Kidney (tissue), 14 donors: ENCODE results near the gene MTF2. TPM values are rescaled to one million over a fixed set of nuclear protein-coding genes. Genes with fewer than 3 reads are reported as not detected.

ENCODE experiments used
- DNase-seq, 5 donors: peaks; one replicate each; pipeline ENCODE4 v3.0.0-alpha.2; 2013 to 2020
- FAIRE-seq: peaks from 2 replicates; lab custom pipeline; 2012; peaks lifted over from hg19 to GRCh38; lab: Jason Lieb, UNC
- H3K27ac ChIP-seq, 2 donors: one replicate each; pipeline ENCODE4 v1.7.0; 2013; ENCODE audit warnings: low read depth in 2 of 2, low read length in 2 of 2, inconsistent platforms in 1 of 2
- H3K27me3 ChIP-seq: one replicate; pipeline ENCODE4 v1.7.1; 2013; ENCODE audit warnings: low read length, inconsistent platforms; ENCODE audit not compliant: control insufficient read depth, insufficient read depth
- H3K36me3 ChIP-seq, 3 donors: one replicate each; pipeline versions ENCODE4 v1.7.0 to v1.7.1; 2013; ENCODE audit warnings: low read length in 3 of 3, control low read depth in 1 of 3, inconsistent platforms in 1 of 3; ENCODE audit not compliant: insufficient read depth in 3 of 3, control insufficient read depth in 2 of 3
- H3K4me1 ChIP-seq, 3 donors: one replicate each; pipeline versions ENCODE4 v1.7.0 to v1.7.1; 2013; ENCODE audit warnings: low read length in 3 of 3, inconsistent platforms in 1 of 3, low read depth in 1 of 3; ENCODE audit not compliant: control insufficient read depth in 2 of 3, insufficient read depth in 2 of 3
- H3K4me3 ChIP-seq, 3 donors: one replicate each; pipeline versions ENCODE4 v1.7.0 to v1.8.1; 2013; ENCODE audit warnings: low read length in 3 of 3, control low read depth in 1 of 3, inconsistent platforms in 1 of 3
- H3K9ac ChIP-seq, 3 donors: one replicate each; pipeline versions ENCODE4 v1.7.0 to v1.7.1; 2013; ENCODE audit warnings: low read length in 3 of 3, control low read depth in 1 of 3, inconsistent platforms in 1 of 3
- H3K9me3 ChIP-seq, 3 donors: one replicate each; pipeline versions ENCODE4 v1.7.0 to v1.7.1; 2013; ENCODE audit warnings: low read length in 3 of 3, control low read depth in 1 of 3, inconsistent platforms in 1 of 3; ENCODE audit not compliant: control insufficient read depth in 2 of 3, insufficient read depth in 1 of 3
- intact Hi-C: fragments of 100-400 bp; cut with DNase I; formaldehyde crosslinking; loops from one replicate; pipeline ENCODE4 v1.11.1; 2022
- polyA plus RNA-seq: library from polyadenylated mRNA; stranded (reverse); fragments of 350-450 nt; fragmentation: Illumina TruSeq; extraction: RNeasy Lipid Tissue Mini Kit (QIAGEN cat#74804); gene quantifications from one replicate; pipeline ENCODE4 v1.2.3, GENCODE V29; 2014; ENCODE audit warnings: low read depth, low replicate concordance; ENCODE audit not compliant: insufficient read depth
- total RNA-seq: library from RNA; stranded (reverse); fragmentation: NEBNext Ultra II Directional; extraction: Animal tissue kit (Norgen Biotek cat#: 25700); gene quantifications from one replicate; pipeline ENCODE4 v1.2.1, GENCODE V29; 2021
- TF ChIP-seq, protein P1 (sequence below): IDR thresholded peaks from 3 replicates; pipeline ENCODE4 v1.5.1; 2012; ENCODE audit warnings: mild to moderate bottlenecking, moderate library complexity, borderline replicate concordance; ENCODE audit not compliant: insufficient read depth; ENCODE audit errors: extremely low read depth
- donor health status: control.
- donor health status: control.
- donor health status: control.
- donor health status: control.
- donor health status: control.
- donor health status: DM: yes; HTN: yes; CAD: no.
- donor health status: Normal renal cell carcinoma (clear cell type).

The MTF2 gene
- total and polyA plus RNA-seq, 2 donors from 2014 or later, result 8.8 to 30.5 TPM

DNA sequence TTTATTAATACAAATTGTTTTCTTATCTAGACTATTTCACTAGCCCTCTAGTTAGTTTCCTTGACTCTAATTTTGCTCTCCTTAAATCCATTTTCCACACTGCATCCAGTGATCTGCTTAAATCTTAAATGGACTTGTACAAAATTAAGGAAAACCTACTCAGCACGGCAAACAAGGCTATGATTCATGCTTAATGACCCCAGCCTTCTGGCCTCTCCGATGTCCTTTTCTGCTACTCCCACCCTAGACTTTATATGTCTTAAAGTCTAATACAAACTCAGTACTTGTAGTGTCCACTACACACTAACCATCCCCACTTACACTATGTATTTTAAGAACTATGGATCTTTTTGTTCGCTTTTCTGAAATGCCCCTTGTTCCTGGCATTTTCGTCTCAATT is 98.9 kb downstream of the MTF2 start:
- FAIRE-seq (no peak), DNase-seq (peak in 2 of 5 donors; percentile 54 to 57)
- Histone ChIP-seq H3K27ac (no peak overlapping the region), H3K9ac (peak overlapping the region; percentile 3 to 24 (median 17)), H3K9me3 (no peaks in the 10 kb centered on the region), H3K4me3 (peak overlapping the region in 2 of 3 donors; percentile 85 to 94), H3K27me3 (no peaks in the 10 kb centered on the region), H3K4me1 (peaks cover 0 to 16% (median 0%) of the 10 kb centered on the region in 3 donors), H3K36me3 (no peaks in the 10 kb centered on the region)
- intact Hi-C loops, result no loop called here
- TF ChIP-seq, protein P1, sequence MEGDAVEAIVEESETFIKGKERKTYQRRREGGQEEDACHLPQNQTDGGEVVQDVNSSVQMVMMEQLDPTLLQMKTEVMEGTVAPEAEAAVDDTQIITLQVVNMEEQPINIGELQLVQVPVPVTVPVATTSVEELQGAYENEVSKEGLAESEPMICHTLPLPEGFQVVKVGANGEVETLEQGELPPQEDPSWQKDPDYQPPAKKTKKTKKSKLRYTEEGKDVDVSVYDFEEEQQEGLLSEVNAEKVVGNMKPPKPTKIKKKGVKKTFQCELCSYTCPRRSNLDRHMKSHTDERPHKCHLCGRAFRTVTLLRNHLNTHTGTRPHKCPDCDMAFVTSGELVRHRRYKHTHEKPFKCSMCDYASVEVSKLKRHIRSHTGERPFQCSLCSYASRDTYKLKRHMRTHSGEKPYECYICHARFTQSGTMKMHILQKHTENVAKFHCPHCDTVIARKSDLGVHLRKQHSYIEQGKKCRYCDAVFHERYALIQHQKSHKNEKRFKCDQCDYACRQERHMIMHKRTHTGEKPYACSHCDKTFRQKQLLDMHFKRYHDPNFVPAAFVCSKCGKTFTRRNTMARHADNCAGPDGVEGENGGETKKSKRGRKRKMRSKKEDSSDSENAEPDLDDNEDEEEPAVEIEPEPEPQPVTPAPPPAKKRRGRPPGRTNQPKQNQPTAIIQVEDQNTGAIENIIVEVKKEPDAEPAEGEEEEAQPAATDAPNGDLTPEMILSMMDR, result no peak

DNA sequence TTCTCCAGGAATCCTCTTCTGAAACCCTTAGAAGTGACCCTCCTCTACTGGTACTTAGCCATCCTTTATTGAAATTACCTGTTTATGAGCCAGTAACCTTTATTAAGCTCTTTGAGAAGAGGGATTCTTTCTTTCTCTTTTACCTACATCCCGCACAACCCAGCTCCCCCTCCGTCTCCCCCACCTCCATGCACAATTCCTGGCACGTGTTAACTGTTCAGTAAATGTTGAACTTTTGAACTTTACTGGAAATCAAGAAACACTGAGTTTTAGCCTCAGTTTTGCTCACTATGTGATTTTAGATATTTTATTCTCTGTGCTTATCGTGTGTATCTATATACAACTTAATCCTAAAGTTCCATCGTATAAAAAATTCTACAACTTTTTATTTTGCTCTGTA is 99.3 kb downstream of the MTF2 start:
- Histone ChIP-seq H3K36me3 (no peaks in the 10 kb centered on the region), H3K4me3 (peak overlapping the region; percentile 14 to 94 (median 85)), H3K27me3 (no peaks in the 10 kb centered on the region), H3K9me3 (no peaks in the 10 kb centered on the region), H3K9ac (peak overlapping the region in 2 of 3 donors; percentile 3 to 24), H3K4me1 (peaks cover 0 to 16% (median 0%) of the 10 kb centered on the region in 3 donors), H3K27ac (no peak overlapping the region)
- no peak for FAIRE-seq
- TF ChIP-seq, protein P1, result no peak
- intact Hi-C loops, result no loop called here
- peak in 2 of 5 donors; percentile 33 to 36 for DNase-seq

DNA sequence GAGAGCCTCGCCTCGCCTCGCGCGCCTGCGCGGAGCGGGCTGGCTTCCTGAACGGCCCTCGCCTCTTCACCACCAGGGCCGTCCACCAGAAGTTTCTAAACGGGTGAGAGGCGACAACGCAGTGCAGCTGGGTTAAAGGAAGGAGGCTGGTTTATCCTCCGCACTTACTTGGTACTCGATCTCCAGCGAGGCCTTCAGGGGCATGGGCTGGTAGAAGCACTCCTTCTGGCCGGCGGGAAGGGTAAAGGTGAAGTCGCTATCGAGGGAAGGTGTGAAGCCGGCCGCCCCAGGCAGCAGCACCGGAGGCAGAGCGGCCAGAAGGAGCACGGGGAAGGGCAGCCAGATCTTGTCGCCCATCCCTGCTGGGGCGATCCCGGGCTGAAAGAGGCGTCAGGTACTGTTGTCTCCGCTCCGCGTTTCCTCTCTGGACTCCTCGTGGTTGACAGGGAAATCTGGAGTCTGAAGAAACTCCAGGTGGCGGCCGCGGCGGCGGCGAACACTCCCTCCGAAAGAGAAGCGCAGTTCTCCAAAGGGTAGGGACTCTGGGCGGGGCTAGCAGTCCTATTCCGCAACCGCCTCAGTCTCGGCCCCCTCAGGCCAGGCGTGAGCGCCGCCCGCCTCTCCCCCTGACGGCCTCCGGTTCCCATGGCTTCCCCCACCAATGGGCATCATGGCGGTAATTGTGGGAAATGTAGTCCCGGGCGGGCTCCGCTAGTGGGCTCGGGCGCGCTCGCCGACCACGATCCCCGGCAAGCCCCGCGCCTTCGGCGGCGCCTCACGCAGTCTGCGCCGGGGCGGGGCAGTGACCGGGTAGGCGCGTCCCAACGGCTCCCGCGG is 101.0 kb downstream of the MTF2 start, which contains the start of gene TMED5:
TSS of gene TMED5 (minus strand) at position 528 of the 837 bp plus-strand sequence. CDS start at position 357, 171 bp downstream.
- H3K4me1 ChIP-seq, result peaks cover 0 to 16% (median 0%) of the 10 kb centered on the region in 3 donors
- H3K36me3 ChIP-seq, result no peaks in the 10 kb centered on the region
- H3K9me3 ChIP-seq, result no peaks in the 10 kb centered on the region
- FAIRE-seq, result peak; percentile 67
- H3K27me3 ChIP-seq, result no peaks in the 10 kb centered on the region
- intact Hi-C loops, result no loop called here
- H3K4me3 ChIP-seq, result peak within 1 kb of the TSS; percentile 85 to 94 (median 91)
- TF ChIP-seq, protein P1, result peak; percentile 15
- peak within 1 kb of the TSS; percentile 99 for H3K27ac ChIP-seq
- peak; percentile 99 to 100 (median 99) for DNase-seq
- peak within 1 kb of the TSS; percentile 81 to 99 (median 88) for H3K9ac ChIP-seq
